Hepatic stellate cell (primary cell): ENCODE data around the gene PCSK4.
"Not testable (repeated sequence)": the region's sequence is repeated elsewhere in the genome, so short reads cannot be mapped to it uniquely, and the experiment has no call there.

Experiments used
- DNase-seq: peaks from one replicate; pipeline ENCODE4 v3.0.0; 2011; ENCODE audit warnings: low spot score

Gene PCSK4

GRCh38 chr19:1505012-1505411, 14.9 kb upstream of the PCSK4 start:
- no peak for DNase-seq

GRCh38 chr19:1503925-1504773, 14.0 kb upstream of the PCSK4 start:
- no peak for DNase-seq

- DNase-seq: no peak
These were observed 13.2 kb upstream of the PCSK4 start for GRCh38 chr19:1503089-1503924.

GRCh38 chr19:1502433-1503088, 12.4 kb upstream of the PCSK4 start:
- no peak for DNase-seq

GRCh38 chr19:1501200-1501595, 11.0 kb upstream of the PCSK4 start:
- DNase-seq: no peak

GRCh38 chr19:1499231-1499630, 9.1 kb upstream of the PCSK4 start:
- DNase-seq: not testable (repeated sequence)

- no peak for DNase-seq
These were observed 7.6 kb upstream of the PCSK4 start for GRCh38 chr19:1497578-1498235.

GRCh38 chr19:1496714-1497577, 6.8 kb upstream of the PCSK4 start:
- DNase-seq: no peak

GRCh38 chr19:1495799-1496713, 5.9 kb upstream of the PCSK4 start:
- DNase-seq: no peak

- no peak for DNase-seq
These were observed 5.1 kb upstream of the PCSK4 start for GRCh38 chr19:1495051-1495798.

- DNase-seq: no peak
These were observed 4.1 kb upstream of the PCSK4 start for GRCh38 chr19:1494115-1494815.

- no peak for DNase-seq
These were observed 2.4 kb upstream of the PCSK4 start for GRCh38 chr19:1492474-1493006.

- no peak for DNase-seq
These were observed 1.7 kb upstream of the PCSK4 start for GRCh38 chr19:1491849-1492170.

GRCh38 chr19:1491114-1491848, 1.1 kb upstream of the PCSK4 start, which contains the start of gene REEP6:
Gene REEP6 (plus strand): TSS chr19:1491181. CDS start chr19:1491270, 89 bp downstream.
- no peak for DNase-seq

GRCh38 chr19:1489463-1490310, 463 bp downstream of the PCSK4 start:
- no peak for DNase-seq

GRCh38 chr19:1488282-1488601, 1.9 kb downstream of the PCSK4 start:
- no peak for DNase-seq
